AG04449 (cell line): Measurements from ENCODE around the gene LRFN2.

Experiments
- CTCF ChIA-PET: fragments of 350-600 bp; formaldehyde crosslinking; extraction: SDS; loops from one replicate; lab custom pipeline; 2021; ENCODE audit warnings: antibody characterized with exemption; lab: Yijun Ruan, JAX
- POLR2A ChIA-PET: fragments of 400-600, 350-600 bp; formaldehyde crosslinking; extraction: SDS; loops from one replicate; lab custom pipeline; 2020; ENCODE audit warnings: antibody characterized with exemption, inconsistent platforms; lab: Yijun Ruan, JAX
- DNase-seq: peaks from one replicate; pipeline ENCODE4 v3.0.0-alpha.2; 2010; ENCODE audit warnings: low read depth, low spot score
- H3K4me3 ChIP-seq: 2 replicates; pipeline ENCODE4 v1.5.1; 2011; ENCODE audit warnings: low read depth, mild to moderate bottlenecking, control low read depth, low read length
- CTCF ChIP-seq: IDR thresholded peaks from one replicate; pipeline ENCODE4 v1.5.1; 2011; ENCODE audit warnings: mild to moderate bottlenecking, moderate library complexity, low read length, control low read depth, inconsistent platforms; ENCODE audit not compliant: insufficient read depth; ENCODE audit errors: missing control alignments

The LRFN2 gene

GRCh38 chr6:40599555-40599954 lies 12.4 kb upstream of the LRFN2 start:
- no peak for DNase-seq
- no peak for TF ChIP-seq CTCF
- ChIA-PET POLR2A (no interaction called here), CTCF (no interaction called here)
- no peak overlapping the region for H3K4me3 ChIP-seq

- no peak overlapping the region for H3K4me3 ChIP-seq
- ChIA-PET POLR2A (no interaction called here), CTCF (no interaction called here)
- TF ChIP-seq CTCF, result no peak
- no peak for DNase-seq
Measured at GRCh38 chr6:40598516-40598915, 11.4 kb upstream of the LRFN2 start.

- no peak for TF ChIP-seq CTCF
- DNase-seq, result no peak
- CTCF ChIA-PET, result interaction anchor here (1.0 kb wide), 1 partner anchor 10 kb away, joined by 3 read pairs; no protein-coding TSS in a partner anchor
- POLR2A ChIA-PET, result no interaction called here
- no peak overlapping the region for H3K4me3 ChIP-seq
Measured at GRCh38 chr6:40597301-40597700, 10.1 kb upstream of the LRFN2 start.

- no peak for DNase-seq
- ChIA-PET CTCF (no interaction called here), POLR2A (no interaction called here)
- no peak overlapping the region for H3K4me3 ChIP-seq
- TF ChIP-seq CTCF, result no peak
Measured at GRCh38 chr6:40588480-40588879, 1.3 kb upstream of the LRFN2 start.

- H3K4me3 ChIP-seq, result peak overlapping the region; percentile 51; the same call in 1 of the 2 replicates
- TF ChIP-seq CTCF, result no peak
- CTCF ChIA-PET, result interaction anchor here (1.0 kb wide), 3 partner anchors 10 to 25 kb away, joined by 3 read pairs; no protein-coding TSS in a partner anchor
- no peak for DNase-seq
- POLR2A ChIA-PET, result interaction anchor here (0.6 kb wide), 1 partner anchor 18 kb away, joined by 3 read pairs; no protein-coding TSS in a partner anchor
Measured at GRCh38 chr6:40588070-40588384, 863 bp upstream of the LRFN2 start.

GRCh38 chr6:40586369-40587201 lies 579 bp downstream of the LRFN2 start:
- TF ChIP-seq CTCF, result no peak
- 0 out of 2 replicates have a peak overlapping the region, but pooled peaks have one; percentile 1 for H3K4me3 ChIP-seq
- ChIA-PET CTCF (interaction anchor here (0.9 to 1.0 kb wide), 3 partner anchors 10 to 38 kb away, joined by 3 read pairs; no protein-coding TSS in a partner anchor), POLR2A (no interaction called here)
- no peak for DNase-seq
